HG02588 (cell line): ENCODE results near the gene TBC1D22A.

Experiments
- ATAC-seq: cut with Tn5 transposase; IDR thresholded peaks from one replicate; pipeline ENCODE4 v1.9.1; 2021; ENCODE audit warnings: mild to moderate bottlenecking, moderate library complexity; ENCODE audit not compliant: unreplicated experiment

TBC1D22A gene

DNA sequence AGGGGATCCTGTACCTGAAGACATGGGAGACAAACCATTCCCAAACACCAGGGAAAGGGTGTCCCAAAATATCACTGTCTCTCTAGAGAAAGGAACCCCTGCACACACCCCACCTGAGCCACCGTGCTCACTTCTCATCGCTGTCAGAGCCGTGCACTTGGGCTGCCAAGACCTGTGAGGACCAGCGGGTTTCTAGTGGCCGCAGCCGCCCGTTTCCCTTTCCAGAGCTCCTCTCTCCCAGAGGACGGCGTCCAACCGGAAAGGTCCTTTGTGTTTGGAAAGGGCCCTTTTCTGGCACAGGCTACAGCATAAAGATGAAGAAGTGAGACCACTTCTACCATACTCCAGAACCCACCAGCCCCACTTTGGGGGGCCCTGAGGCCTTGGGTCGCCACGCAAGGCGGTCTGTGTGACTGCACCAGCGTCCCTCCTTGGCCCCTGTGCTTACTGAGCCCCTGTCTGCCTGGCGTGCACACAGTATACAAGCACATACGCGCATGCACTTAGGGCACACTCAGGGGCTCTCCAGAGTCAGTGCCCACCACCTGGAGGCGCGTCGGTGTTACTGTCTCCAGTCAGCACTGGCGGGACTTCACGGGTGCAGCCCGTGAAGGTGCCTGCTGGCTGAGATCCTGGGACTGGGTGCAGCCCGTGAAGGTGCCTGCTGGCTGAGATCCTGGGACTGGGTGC, 381.8 kb downstream of the TBC1D22A start:
- no peak for ATAC-seq

DNA sequence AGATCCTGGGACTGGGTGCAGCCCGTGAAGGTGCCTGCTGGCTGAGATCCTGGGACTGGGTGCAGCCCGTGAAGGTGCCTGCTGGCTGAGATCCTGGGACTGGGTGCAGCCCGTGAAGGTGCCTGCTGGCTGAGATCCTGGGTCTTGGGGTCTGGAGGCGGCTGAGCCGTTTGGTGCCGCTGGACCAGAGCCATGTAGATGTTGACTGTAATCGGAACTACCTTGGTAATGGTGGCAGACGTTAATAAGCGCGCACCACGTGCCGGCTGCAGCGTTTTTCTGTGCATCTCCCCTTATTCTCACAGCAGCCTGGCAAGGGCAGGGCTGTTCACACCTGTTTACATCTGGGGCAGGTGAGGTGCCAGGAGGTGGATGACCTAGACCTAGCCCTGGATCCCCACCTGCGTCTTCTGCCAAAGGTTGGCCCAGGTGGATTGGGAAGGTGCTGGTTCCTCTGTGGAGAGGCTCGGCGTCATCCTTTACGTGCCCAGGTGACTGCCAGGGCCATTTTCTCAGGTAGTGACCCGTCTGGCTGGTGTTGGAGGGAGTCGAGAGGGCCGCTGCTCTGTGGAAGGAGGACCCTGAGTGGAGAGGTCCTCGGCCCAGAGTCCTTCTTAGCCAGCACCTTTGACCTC, 382.5 kb downstream of the TBC1D22A start:
- ATAC-seq, result no peak

DNA sequence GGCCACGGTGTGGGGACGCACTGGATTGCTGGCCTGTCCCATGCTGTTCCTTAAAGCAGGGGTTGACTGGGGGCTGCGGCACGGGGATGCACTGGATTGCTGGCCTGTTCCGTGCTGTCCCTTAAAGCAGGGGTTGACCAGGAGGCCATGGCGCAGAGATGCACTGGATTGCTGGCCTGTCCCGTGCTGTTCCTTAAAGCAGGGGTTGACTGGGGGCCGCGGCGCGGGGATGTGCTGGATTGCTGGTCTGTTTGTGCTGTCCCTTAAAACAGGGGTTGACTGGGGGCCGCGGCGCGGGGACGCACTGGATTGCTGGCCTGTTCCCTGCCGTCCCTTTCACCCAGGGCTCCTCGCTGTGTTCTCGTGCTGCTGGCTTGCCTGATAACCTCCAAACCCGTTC, 383.4 kb downstream of the TBC1D22A start:
- no peak for ATAC-seq

DNA sequence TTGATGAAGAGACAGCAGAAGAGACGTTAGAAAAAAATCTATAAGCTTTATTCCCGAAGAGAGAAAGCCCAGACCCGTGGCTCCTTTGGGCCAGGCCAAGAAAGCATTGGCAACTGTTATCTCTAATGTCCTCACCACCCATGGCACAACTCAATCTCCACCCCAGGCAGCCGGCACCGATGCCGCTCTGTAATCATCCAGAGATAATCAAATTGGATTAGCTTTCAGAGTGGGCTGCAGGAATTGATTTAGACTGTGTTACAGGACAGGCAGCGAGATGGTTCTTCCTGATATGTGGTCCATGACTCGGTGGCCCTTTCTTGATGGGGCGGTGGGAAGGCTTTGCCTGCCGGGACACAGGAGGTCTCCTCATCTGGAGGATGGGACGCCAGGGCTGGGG, 383.9 kb downstream of the TBC1D22A start:
- ATAC-seq, result no peak

DNA sequence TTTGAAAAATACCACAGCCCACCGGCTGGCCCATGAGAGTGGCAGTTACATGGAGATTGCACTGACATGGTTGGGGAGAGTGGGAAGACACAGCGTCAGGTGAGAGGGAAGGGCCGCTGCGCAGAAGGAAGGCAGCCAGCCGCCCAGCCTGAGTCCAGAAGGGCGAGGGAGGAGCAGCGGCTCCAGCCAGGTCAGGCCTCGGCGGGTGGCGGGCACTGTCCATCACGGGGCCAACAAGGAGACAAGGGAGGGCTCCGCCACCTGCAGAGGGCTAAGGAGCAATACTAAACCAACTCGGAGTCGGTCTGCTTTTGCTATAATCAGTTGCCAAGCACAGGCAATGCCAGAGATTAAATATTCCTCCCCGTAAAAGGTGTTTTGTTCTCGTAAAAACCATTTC, 384.5 kb downstream of the TBC1D22A start:
- ATAC-seq, result no peak

DNA sequence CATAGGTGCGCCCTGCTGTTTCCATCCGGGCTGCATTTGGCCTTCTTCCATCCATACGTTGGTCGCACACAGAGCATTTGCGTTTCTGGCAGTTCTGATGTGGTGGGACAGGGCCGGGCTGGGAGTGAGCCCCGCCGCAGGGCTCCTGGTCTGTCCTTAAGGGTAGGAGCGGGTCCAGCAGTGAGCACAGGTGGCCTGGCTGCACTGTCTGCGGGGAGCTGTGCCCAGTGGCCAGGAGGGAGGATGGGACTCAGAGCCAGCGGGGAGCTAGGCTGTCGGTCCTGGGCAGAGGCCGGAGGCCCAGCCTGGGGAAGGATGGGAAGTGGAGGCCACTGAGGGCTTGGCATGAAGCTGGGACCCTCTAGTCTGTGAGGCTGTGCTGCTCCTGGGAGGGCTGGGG, 385.1 kb downstream of the TBC1D22A start:
- no peak for ATAC-seq

DNA sequence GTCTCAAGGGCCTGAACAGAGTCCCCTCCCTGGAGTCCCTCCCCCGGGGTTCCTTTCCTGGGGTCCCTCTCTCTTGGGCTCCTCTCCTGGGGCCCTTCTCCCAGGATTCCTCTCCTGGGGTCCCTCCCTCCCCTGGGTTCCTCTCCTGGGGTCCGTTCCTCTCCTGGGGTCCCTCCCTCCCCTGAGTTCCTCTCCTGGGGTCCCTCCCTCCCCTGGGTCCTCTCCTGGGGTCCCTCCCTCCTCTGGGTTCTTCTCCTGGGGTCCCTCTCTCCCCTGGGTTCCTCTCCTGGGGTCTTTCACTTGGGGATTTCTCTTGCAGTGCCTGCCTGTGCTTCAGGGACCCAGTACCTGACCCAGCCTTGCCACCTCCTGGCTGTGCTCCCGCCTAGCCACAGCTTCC, 386.1 kb downstream of the TBC1D22A start:
- no peak for ATAC-seq

DNA sequence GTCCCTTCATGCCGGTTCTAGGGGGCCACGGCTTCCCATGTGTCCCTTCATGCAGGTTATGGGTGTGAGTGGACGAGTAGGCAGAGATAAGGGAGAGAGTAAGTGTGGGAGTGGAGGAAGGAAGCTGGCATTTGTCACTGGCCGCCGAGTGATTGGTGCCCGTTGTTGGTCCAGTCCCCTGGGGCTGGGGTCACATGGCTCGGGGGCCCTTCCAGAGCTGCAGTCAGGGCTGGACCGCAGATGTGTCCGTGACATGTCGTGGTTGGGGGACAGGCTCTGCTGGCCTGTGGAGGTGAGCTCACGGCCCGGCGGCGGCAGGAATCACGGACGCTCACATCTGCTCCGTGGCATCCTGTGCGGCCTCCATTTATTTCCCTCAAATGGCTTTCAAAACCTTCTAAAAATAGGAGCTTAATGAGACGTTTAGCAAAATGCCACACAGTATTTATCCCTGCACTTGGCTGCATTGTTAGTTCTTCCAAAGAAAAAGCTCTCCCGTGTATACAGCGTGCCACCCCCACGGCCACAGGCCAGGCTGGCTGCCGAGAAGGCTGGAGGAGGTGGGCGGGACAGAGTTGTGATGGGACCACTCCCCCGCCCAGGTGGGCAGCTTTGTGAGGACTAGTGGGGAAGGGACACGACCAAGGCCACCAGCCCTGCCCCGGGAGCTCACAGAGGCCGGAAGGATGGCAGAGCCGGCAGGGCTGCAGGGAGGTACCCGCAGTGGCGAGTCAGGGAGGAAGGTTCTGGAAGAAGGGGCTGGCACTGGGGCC, 386.7 kb downstream of the TBC1D22A start:
- ATAC-seq, result no peak

DNA sequence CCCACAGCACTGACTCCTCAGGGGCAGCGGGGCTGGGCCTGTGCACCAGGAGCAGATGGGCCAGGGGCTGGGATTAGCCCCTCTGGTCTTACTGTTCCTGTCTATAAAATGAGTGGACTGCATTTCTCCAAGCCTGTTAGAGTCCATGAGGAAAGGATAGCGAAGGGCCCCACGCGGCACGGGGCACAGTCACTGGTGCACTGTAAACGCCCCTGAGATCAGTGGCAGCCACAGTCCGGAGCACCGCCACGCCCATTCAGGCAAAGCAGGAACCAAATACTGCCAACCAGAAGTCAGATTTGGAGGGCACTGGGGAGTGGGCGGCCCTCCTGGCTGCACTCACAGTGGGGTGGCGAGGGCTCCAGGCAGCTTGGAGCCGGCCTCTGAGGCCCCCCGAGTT, 387.5 kb downstream of the TBC1D22A start:
- no peak for ATAC-seq

DNA sequence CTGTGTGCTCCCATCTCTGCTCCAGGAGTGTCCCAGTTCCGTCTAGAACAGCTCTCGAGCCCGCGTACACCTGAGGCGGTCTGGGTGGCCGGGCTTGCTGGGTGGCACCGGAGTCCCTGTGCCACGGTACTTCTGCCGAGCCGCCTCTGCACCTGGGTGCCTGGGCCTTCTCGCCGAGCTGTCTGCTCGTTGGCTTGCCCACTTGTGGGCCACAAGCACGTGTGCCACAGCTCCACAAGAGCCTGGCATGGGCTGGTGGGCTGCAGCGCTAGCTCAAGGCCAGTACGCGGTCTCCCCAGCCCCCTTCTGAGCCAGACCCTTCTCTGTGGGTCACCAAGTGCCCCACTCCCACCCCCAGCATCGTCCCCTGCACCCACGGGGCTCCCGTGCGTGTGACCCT, 388.0 kb downstream of the TBC1D22A start:
- ATAC-seq, result no peak

DNA sequence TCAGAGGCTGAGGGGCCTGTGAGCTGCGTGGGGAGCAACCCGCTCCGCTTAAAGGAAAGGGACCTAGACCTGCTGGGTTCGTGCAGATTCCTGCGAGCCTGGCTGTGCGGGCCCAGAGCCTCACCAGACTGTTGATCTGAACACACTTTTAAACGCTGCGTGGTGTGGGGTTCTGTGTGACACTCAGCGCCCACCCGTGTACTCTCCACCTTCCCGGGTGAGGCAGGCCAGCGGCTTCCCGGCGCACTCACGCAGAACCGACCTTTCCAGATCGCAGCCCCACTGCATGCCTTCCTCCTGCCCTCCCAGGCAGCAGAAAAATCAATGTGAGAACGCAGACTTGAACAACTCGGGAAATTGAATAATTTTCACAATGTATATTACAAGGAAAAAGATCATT, 388.6 kb downstream of the TBC1D22A start:
- no peak for ATAC-seq

DNA sequence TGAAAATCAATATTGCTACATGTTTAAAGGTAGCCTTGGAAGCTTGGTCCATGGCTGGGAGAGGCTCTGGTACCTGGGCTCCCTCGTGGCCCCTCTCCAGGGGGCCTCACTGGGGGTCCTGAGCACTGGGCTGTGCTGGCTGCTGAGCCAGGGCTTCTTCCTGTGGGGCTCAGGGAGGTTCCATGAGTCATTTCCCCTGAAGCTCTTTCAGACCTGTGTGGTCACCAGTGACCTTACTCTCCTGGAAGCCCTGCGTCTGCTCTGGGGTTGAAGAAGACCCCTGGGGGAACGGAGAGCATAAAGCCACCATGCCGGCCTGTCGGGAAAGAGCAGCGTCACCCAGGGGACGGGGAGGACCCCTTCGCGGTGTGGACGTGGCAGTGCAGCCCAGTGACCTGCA, 389.0 kb downstream of the TBC1D22A start:
- ATAC-seq, result no peak

DNA sequence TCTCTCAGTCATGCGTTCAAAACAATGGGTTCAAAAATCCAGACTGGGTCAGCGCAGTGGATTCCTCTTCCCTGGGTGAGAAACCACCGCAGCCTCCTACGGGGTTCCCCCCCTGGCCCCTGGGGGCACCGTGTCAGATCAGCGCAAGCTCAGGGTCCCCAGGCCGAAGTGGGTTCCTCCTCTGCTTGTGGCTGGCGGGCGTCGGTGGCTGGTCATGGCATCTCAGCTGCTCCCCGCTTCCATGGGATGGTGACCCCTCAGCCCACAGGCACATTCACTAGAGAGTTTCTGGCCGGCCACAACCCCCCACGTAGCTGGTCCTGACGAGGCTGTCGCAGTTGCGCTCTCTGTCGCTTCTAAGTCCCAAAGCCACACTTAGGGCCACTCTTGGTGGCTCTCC, 389.8 kb downstream of the TBC1D22A start:
- ATAC-seq, result no peak

DNA sequence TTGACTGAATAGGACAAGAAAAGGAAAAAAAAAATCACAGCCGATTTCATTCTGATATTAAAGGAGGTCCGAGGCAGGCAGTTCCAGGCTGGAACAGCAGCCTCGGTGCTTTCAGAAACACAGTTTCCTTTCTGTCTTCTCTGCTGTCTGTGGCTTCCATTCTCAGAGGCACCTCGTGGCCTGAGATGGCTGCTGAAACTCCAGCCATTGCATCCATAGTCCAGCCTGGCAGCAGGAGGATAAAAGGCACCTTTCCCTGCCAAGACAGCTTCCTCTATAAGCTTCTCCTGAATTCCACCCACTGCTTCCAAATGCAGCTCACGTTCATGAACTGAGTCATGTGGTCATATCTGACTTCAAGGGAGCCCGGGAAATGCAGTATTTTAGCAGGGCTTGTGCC, 390.5 kb downstream of the TBC1D22A start:
- no peak for ATAC-seq

DNA sequence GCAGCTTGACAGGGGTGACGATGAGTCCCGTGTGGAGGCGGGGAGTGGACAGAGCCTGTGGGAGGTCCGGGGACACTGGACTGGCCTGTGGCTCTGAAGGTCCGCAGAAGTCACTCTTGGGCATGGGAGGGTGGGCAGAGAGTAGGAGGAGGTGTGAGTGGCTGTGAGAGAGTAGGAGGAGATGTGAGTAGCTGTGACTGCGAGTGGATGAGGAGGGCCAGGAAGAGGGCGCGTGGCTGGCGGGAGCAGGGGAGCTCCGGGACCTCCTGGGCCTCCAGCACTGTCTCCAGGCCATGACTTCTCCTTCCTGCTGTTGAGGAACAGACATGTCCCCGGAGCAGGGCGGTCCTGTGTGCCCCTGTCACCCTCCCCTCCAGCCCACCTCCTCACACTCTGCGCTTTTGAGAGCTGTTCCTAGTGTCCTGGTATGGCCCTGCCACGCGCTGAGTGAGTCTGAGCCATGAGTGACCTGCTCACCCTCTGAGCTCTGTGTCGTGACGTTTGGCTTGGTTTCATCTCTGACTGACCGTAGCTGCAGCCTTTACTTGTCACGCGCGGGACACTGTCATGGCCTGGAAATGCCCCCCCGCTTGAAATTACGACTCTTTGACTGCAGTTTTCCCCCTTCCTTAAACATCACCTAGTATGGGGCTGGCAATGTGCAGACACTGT, 391.5 kb downstream of the TBC1D22A start:
- no peak for ATAC-seq

DNA sequence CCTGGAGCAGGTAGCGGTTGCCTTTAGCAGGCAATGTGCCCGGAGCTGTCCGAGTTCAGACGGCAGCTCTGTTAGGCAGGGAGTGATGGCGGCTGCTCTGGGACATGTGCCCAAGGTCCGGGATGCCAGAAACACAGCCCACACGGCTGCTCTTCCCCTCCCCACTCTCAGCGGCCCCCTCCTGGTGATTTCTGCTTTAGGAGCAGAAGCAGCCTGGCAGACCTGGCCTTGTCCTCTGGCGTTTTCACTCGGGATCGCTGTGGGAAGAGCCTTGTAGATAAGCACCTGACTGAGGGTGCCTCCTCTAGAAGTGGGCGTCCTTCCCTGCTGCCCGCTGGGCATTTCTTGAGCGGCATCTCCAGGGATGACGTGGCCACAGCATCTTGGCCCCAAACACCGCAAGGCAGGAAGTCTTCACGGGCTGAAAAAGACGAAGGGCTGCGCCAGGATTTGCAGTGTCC, 392.2 kb downstream of the TBC1D22A start:
- no peak for ATAC-seq

DNA sequence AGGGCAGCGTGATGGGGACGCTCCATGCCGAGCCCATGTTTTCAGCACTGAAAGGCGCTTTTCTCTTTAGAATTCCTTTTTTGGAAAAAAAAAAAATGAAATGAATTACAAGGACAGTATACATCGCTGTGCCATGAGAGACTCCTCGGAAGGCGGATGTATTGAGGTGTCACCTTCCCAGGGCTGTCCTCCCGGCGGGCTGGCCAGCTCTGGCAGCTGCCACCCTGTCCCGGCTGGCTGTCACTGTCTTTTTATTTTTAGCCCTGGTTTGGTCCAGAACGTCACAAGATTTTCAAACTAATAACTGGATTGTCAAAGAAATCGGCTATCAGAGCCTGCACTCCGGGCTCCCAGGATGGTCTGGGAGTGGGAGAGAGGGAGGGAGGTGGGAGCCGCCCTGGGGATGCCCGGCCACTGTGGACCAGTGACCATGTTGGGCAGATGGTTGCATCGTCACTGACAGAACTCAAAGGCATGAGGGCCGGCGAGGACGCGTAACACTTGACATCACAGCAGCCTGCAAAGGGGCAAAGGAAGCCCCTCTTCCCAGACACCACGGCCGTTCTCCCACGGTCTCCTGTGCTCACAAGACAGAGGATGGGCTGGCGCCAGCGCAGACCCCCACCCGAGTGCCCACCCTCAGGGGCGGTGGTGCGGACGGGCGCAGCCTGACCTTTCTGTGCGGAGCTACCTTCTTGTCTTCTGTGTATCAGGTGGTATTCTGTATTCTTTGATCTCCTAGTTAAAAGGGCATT, 392.9 kb downstream of the TBC1D22A start:
- ATAC-seq, result no peak

DNA sequence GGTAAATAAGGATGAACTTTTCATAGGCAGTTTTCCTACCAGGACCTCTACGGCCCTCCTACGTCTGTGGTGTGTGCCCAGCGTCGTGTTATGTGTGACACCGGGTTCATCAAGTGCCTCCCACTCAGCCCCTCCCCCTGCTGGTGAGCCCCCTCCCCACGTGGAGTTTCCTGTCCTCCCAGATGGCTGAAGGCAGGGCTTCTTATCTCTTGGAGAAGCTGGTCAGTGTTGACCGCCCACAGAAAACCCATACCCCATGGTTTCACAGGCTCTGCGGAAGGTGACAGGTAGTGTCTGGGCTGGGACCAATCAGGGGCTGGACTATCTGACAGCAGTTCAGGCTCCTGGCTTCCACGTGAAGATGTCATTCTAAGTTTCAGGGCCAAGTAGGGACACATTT, 393.5 kb downstream of the TBC1D22A start:
- ATAC-seq, result no peak

DNA sequence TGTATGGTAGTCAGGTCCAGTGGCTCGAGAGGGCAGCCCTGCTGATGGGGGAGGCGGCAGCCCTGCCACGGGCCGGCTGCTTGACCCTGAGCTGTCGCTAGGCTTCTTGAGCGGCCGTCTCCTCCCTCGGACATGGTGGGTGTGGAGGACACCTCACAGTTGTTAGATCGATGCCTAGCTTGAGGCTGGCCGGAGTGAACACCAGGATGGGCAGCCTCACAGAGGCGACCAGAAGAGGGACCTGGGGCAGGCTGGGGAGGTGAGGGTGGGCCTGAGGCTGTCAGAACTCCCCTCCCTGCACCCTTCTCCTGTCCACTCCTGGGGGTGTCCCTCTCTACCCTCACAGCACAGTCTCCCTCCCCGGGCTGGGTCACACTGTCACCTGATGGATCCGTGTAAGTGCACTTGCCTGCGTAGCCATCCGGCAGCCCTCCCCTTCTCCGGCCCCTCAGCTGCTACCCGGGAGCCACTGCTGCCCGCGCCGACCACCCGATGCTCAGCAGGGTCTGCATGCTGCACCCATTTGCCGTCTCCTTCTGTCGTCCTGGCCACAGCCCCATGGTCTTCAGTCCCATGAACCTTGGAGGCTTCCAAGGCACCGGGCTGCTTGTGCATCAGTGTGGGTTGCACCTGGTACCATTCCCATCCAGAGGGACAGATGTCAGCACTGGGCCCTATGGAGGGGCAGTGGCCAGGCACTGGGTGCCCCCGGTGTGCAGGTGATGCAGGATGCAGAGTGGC, 394.1 kb downstream of the TBC1D22A start:
- ATAC-seq, result no peak

DNA sequence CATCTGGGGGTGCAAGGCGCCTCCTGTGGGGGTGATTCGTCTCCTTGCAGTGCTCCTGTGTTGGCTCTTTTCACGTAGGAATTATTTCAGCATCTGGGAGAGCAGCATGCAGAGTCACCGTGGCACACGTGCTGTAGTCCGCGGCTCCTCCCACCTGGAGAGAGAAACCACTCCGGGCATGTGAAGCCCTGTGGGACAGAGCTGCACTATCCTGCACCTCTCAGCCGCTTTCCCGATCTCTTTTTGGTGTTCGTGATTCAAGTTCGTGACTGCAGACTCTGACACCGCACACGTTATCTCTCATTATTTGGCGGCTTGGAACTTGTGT, 394.6 kb downstream of the TBC1D22A start:
- ATAC-seq, result no peak
